OCI-LY3 (cell line): ENCODE results near the gene TRMU.

Experiments used
- H2AFZ ChIP-seq: fragments of 200-600, 300-600 bp; shearing (Covaris generic); 2 replicates; pipeline ENCODE4 v1.6.0; 2014; ENCODE audit warnings: antibody characterized with exemption, low read depth, low read length
- H3K27ac ChIP-seq: fragments of 200-600, 300-600 bp; sonication (generic); 2 replicates; pipeline ENCODE4 v1.5.1; 2014; ENCODE audit warnings: mild to moderate bottlenecking, low read length, moderate library complexity, mixed read lengths
- H3K27me3 ChIP-seq: fragments of 200-600, 300-600 bp; sonication (generic); 2 replicates; pipeline ENCODE4 v1.6.1; 2014; ENCODE audit warnings: low read depth, low read length, mixed read lengths
- H3K36me3 ChIP-seq: fragments of 200-600, 300-600 bp; sonication (generic); replicated peaks from 2 replicates; pipeline ENCODE3; 2014; ENCODE audit warnings: low read depth, low read length, mixed read lengths
- H3K4me1 ChIP-seq: fragments of 300-600, 200-600 bp; sonication (generic); 2 replicates; pipeline ENCODE4 v1.6.1; 2014; ENCODE audit warnings: low read length, mixed read lengths
- H3K4me2 ChIP-seq: fragments of 200-600, 300-600 bp; sonication (generic); 2 replicates; pipeline ENCODE4 v1.6.1; 2014; ENCODE audit warnings: low read length, mixed read lengths
- H3K4me3 ChIP-seq: fragments of 300-600, 200-600 bp; sonication (generic); 2 replicates; pipeline ENCODE4 v1.5.1; 2014; ENCODE audit warnings: antibody characterized with exemption, mild to moderate bottlenecking, low read length, moderate library complexity
- H3K79me2 ChIP-seq: fragments of 300-600, 200-600 bp; shearing (Covaris generic); 2 replicates; pipeline ENCODE4 v1.6.1; 2014; ENCODE audit warnings: mild to moderate bottlenecking, low read length, mixed read lengths
- H3K9ac ChIP-seq: fragments of 300-600, 200-600 bp; shearing (Covaris generic); 2 replicates; pipeline ENCODE4 v1.6.0; 2014; ENCODE audit warnings: mild to moderate bottlenecking, low read length, moderate library complexity
- H3K9me3 ChIP-seq: fragments of 200-600, 300-600 bp; shearing (Covaris generic); 2 replicates; pipeline ENCODE4 v1.6.1; 2014; ENCODE audit warnings: low read length, mixed read lengths; ENCODE audit not compliant: insufficient read depth
- H4K20me1 ChIP-seq: fragments of 200-600, 300-600 bp; sonication (generic); 2 replicates; pipeline ENCODE4 v1.6.1; 2016; ENCODE audit warnings: low read length, mixed read lengths; ENCODE audit not compliant: insufficient read depth
- EZH2phosphoT487 ChIP-seq: fragments of 200-600 bp; shearing (Covaris generic); IDR thresholded peaks from 2 replicates; pipeline ENCODE4 v1.6.1; 2018; ENCODE audit warnings: antibody characterized with exemption, mixed run types, low read depth
- TF ChIP-seq, protein P1 (sequence below): fragments of 200-600, 300-600 bp; sonication (generic); IDR thresholded peaks from 2 replicates; pipeline ENCODE4 v1.5.1; 2014; ENCODE audit warnings: antibody characterized with exemption, low read length, low read depth

Gene TRMU

DNA sequence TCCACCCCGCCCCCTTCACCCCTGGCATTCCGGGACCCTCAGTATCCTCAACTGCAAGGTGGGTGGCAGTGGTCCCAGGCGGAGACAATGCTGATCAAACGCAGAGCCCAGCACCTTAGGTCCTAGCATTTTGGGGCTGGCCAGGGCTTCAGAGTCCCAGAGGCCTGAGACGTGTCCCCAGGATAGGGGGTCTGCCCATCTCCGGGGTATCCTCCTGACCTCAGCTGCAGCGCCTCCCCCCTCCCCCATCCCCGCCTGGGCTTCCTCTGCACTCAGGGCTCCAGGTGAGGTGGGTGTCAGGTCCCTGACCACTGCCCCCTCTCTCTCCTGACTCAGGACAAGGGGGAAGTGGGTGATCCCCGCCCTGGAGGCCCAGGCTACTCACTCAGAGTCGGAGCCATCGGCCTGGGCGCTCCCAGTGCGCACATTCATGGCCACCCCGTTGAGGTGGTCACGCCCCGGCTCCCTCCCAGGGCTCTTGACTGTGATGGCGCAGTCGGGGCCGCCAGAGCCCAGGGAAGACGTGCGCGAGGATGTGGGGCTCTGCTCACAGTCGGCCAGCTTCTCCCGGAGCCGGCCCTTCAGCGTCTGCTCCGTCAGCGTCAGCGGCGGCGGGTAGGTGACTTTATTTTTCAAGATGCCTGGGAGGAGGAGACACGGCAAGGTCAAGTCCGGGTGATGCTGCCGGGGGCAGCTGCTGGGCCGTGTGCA, 28.3 kb downstream of the TRMU start:
- Histone ChIP-seq H3K27me3 (peaks cover 5% of the 10 kb centered on the region; the same call in 1 of the 2 replicates), H4K20me1 (no peaks in the 10 kb centered on the region), H3K4me2 (no peak overlapping the region), H3K9ac (no peak overlapping the region), H3K9me3 (no peaks in the 10 kb centered on the region), H3K4me3 (no peak overlapping the region), H2AFZ (no peak overlapping the region), H3K27ac (no peak overlapping the region), H3K4me1 (peaks cover 33% of the 10 kb centered on the region), H3K79me2 (no peaks in the 10 kb centered on the region), H3K36me3 (peaks cover 13% of the 10 kb centered on the region)
- no peak for TF ChIP-seq EZH2phosphoT487
- TF ChIP-seq, protein P1, sequence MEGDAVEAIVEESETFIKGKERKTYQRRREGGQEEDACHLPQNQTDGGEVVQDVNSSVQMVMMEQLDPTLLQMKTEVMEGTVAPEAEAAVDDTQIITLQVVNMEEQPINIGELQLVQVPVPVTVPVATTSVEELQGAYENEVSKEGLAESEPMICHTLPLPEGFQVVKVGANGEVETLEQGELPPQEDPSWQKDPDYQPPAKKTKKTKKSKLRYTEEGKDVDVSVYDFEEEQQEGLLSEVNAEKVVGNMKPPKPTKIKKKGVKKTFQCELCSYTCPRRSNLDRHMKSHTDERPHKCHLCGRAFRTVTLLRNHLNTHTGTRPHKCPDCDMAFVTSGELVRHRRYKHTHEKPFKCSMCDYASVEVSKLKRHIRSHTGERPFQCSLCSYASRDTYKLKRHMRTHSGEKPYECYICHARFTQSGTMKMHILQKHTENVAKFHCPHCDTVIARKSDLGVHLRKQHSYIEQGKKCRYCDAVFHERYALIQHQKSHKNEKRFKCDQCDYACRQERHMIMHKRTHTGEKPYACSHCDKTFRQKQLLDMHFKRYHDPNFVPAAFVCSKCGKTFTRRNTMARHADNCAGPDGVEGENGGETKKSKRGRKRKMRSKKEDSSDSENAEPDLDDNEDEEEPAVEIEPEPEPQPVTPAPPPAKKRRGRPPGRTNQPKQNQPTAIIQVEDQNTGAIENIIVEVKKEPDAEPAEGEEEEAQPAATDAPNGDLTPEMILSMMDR = no peak

DNA sequence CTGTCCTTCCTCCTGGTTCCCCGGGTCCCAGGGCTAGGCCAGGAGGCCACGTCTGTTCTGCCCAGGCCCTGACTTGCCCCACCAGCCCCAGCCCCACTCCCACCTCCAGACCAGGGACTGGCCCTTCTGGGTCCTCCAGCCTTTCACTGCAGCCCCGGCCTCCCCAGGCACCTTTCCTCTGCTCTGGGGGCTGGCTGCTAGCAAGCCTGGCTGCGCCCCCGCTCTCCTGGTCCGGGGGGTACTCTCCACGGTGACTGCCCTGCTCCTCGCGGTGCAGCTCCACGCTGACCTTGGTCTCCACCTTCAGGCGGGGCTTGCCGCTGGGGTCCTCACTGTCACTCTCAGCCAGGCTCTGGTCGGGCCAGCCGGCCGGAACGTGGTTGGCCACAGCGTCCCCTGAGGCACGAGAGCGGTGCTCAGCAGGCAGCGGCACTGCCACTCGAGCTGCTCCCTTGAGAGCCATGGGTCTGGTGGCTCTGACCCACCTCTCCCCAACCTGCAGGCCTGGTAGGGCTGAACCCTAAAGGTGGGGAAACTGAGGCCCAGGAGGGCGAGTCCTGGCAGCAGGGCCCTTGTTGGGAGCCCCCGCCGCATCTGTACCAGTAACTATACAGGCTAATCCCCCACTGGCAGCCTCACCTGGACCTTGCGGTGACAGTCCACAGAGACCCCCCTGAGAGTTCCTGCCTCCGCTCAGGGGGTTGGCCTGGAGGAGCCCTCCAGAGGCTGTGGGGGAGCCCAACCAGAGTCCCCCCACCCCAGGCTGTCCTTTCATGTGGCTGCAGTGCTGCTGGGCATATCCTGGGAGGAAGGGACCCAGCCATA, 29.0 kb downstream of the TRMU start:
- Histone ChIP-seq H3K4me3 (no peak overlapping the region), H3K9ac (no peak overlapping the region), H3K27me3 (peaks cover 5% of the 10 kb centered on the region; the same call in 1 of the 2 replicates), H3K27ac (no peak overlapping the region), H4K20me1 (no peaks in the 10 kb centered on the region), H2AFZ (no peak overlapping the region), H3K4me2 (no peak overlapping the region), H3K9me3 (no peaks in the 10 kb centered on the region), H3K36me3 (peaks cover 11% of the 10 kb centered on the region), H3K4me1 (peaks cover 33% of the 10 kb centered on the region), H3K79me2 (no peaks in the 10 kb centered on the region)
- TF ChIP-seq, protein P1 = no peak
- TF ChIP-seq EZH2phosphoT487 = no peak

DNA sequence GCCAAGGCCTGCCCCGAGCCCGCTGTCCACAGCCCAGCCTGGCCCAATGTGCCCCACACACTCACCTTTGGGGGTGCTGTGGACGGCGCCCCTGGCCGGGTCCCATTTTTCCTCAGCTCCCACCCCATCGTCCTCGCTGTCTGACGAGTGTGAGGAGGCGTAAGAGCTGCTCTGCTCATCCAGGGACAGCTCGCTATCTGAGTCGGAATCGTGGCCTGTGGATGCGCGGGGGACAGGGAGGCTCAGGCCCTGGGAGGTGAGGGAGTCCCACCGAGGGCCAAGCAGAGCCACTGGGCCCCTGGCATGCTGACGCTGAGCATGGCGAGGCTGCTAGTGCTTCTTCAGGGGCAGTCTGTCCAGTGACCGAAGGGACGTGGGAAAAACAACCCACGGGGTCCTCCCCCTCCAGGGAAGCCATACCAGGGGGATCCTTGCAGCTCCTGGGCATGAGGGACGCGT, 29.7 kb downstream of the TRMU start:
- Histone ChIP-seq H2AFZ (no peak overlapping the region), H3K27ac (no peak overlapping the region), H3K4me2 (no peak overlapping the region), H3K4me1 (peaks cover 33% of the 10 kb centered on the region), H3K79me2 (no peaks in the 10 kb centered on the region), H3K4me3 (no peak overlapping the region), H3K9ac (no peak overlapping the region), H4K20me1 (no peaks in the 10 kb centered on the region), H3K36me3 (peaks cover 7% of the 10 kb centered on the region), H3K9me3 (no peaks in the 10 kb centered on the region), H3K27me3 (peaks cover 6% of the 10 kb centered on the region; the same call in 1 of the 2 replicates)
- TF ChIP-seq, protein P1 = no peak
- TF ChIP-seq EZH2phosphoT487 = no peak

DNA sequence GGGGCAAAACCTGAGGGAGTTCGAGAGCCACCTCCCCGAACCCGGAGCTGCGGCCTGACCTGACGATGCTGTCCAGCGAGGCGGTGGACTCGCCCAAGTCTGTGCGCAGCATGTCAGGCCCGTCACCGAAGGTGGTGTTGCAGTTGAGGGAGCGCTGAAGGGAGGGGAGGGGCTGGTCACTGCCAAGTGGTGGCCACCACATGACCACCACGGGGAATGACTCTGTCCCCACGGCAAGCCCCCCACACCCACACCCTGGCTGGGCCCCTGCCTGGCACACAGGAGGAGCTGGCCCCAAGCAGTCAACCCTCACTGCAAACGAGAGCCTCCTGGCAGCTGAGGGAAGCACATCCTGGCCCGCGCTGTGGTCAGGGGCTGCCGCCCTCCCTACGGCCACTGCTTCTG, 30.8 kb downstream of the TRMU start:
- peak overlapping the region; percentile 76 for H3K4me3 ChIP-seq
- peak overlapping the region; percentile 30; the same call in 1 of the 2 replicates for H3K9ac ChIP-seq
- H2AFZ ChIP-seq = no peak overlapping the region
- no peaks in the 10 kb centered on the region for H3K79me2 ChIP-seq
- no peaks in the 10 kb centered on the region for H3K36me3 ChIP-seq
- H3K4me2 ChIP-seq = peak overlapping the region; percentile 86
- peaks cover 33% of the 10 kb centered on the region for H3K4me1 ChIP-seq
- TF ChIP-seq, protein P1 = no peak
- no peak for TF ChIP-seq EZH2phosphoT487
- no peak overlapping the region for H3K27ac ChIP-seq
- H3K27me3 ChIP-seq = peaks cover 17% of the 10 kb centered on the region; the same call in 1 of the 2 replicates
- H3K9me3 ChIP-seq = no peaks in the 10 kb centered on the region
- H4K20me1 ChIP-seq = no peaks in the 10 kb centered on the region
